Left colon (tissue), 2 donors: Measurements from ENCODE around the gene ST8SIA4. TPM values are rescaled to one million over a fixed set of nuclear protein-coding genes. Genes with fewer than 3 reads are reported as not detected.

Source experiments
- ATAC-seq: fragments of 200-7000 bp; cut with Tn5 transposase; one replicate; pipeline ENCODE4 v1.9.1; 2020; ENCODE audit warnings: mild to moderate bottlenecking, moderate library complexity
- DNase-seq, 2 donors: peaks; one replicate each; pipeline ENCODE4 v3.0.0-alpha.2; 2020
- intact Hi-C, 2 donors: fragments of 100-400 bp; cut with DNase I in 1 of 2; cut with micrococcal nuclease in 1 of 2; formaldehyde crosslinking; loops; one replicate each; pipeline versions ENCODE4 v1.11.2 to v1.14.0; 2022; cut with DNase I, micrococcal nuclease
- total RNA-seq, 2 donors: library from RNA; stranded (reverse); fragmentation: NEBNext Ultra II Directional; extraction: Animal tissue kit (Norgen Biotek cat#: 25700); gene quantifications; one replicate each; pipeline ENCODE4 v1.2.1, GENCODE V29; 2021
- donor health status: DM: no; HTN: no; CAD: no.
- donor health status: DM: yes; HTN: yes; CAD: no.

ST8SIA4 gene
- total RNA-seq, 2 donors from 2014 or later = 2.0 to 6.1 TPM

DNA sequence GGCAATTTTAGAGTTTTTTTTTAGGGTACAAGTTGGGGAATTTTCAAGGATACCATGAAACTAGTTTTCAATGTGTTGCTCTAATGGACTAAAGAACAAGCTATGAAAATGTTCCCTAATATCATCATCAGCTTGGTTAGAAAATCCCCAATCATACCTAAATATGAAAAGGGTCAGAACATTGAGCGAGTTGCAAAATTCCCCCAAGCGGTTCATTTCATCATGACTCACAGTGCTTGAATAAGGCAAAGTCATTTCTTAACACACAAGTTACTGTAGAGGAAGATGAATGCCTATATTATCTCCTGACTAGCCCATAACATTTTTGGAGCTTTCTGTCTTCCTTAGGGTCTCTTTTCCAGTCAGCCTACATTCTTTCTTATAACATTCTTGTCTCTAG lies 62.7 kb downstream of the ST8SIA4 start:
- DNase-seq (no peak), ATAC-seq (no peak)
- intact Hi-C loops = no loop called here

DNA sequence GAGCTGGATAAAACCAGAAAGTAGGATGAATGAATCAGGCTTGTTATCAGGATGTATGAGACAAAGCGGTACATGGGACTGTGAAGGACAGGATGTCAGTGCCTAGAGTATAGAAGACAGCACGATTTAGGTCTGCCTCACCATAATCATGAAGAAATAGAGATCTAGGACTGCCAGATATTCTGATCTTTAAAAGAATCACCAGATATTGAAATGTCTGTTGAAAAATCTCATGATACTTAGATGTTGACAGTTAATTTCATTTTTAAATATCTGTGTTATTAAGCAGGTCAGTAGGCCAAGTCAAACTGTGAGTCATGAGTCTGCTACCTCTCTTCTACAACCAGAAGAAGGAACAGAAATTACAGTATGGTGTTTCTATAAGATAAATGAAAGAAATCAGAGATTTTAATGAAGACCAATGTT lies 65.0 kb downstream of the ST8SIA4 start:
- DNase-seq (no peak), ATAC-seq (no peak)
- intact Hi-C loops = no loop called here

DNA sequence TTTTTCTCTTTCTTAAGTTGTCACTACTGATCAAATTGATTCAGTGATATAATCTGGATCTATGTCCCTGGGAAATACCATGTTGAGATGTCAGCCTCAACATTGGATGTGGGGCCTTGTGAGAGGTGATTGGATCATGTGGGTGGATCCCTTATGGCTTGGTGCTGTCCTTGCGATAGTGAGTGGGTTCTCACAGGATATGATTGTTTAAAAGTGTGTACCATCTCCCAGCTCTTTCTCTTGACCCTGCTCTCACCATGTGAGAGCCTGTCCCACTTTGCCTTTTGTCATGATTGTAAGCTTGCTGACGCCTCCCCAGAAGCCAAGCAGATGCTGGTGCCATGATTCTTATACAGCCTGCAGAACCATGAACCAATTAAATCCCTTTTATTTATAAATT lies 68.6 kb downstream of the ST8SIA4 start:
- ATAC-seq (no peak), DNase-seq (no peak)
- intact Hi-C loops = no loop called here

DNA sequence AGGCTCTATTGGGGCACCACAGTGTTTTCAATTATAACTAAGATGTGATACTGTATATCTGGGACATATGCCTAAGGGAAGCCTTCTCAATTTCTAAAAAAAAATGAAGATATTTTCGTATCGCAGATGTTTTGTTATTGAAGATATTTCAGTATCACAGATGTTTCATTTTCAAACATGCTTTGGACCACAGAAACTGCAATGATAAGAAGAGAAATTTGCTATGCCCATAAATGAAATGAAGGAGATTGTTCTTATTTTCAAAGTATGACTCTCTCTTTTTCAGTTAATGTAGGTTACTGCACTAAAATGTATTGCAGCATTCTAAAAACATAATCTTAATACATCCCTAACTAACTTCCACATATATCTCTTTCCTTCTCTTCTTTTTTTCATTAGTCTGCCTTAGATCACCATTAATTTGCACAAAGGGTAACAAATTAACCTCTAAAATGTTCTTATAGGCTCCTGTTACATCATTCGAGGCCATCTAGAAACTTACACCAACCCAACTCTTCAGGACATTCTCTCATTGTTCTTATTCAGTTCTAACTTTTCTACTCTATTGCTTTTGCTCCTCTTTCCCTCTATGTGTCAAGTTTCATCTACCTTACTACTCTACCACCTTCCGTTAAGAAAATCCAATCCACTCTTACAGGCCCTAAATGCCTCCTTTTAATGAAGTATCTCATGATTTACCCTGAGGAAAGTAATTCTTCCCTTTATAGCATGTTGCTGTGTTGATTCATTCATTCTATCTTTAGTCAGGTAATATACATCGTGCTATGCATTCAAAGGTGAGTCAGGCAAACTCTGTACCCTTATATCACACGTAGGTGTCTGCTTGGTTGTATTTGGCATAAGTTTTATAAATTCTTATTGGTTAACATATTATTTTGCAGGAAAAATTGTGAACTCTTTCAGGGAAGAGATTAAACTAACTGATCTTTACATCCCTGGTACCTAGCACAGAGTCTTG lies 70.5 kb downstream of the ST8SIA4 start:
- intact Hi-C loops = no loop called here
- no peak for DNase-seq
- ATAC-seq = no peak

DNA sequence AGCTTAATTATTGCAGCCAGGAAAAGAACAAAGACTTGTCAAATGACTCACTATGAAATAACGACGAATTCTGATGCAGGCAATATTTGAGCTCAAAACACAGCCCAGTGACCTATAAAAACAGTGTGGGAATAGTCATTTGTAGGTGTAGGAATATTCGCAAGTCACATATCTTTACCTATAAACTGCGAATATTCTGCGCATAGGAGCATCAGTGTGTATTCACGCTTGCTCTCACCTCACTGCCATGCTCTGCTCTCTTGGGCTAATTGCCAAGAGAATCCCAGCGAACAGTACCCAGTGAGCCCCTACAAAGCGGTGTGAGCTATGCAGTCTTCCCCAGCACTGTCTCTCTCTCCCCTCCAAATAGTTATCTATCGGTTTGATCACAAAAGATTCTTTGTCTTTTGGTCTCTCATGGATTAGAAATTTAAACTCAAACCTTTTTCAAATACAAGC lies 74.2 kb downstream of the ST8SIA4 start:
- intact Hi-C loops = no loop called here
- DNase-seq (no peak), ATAC-seq (no peak)

DNA sequence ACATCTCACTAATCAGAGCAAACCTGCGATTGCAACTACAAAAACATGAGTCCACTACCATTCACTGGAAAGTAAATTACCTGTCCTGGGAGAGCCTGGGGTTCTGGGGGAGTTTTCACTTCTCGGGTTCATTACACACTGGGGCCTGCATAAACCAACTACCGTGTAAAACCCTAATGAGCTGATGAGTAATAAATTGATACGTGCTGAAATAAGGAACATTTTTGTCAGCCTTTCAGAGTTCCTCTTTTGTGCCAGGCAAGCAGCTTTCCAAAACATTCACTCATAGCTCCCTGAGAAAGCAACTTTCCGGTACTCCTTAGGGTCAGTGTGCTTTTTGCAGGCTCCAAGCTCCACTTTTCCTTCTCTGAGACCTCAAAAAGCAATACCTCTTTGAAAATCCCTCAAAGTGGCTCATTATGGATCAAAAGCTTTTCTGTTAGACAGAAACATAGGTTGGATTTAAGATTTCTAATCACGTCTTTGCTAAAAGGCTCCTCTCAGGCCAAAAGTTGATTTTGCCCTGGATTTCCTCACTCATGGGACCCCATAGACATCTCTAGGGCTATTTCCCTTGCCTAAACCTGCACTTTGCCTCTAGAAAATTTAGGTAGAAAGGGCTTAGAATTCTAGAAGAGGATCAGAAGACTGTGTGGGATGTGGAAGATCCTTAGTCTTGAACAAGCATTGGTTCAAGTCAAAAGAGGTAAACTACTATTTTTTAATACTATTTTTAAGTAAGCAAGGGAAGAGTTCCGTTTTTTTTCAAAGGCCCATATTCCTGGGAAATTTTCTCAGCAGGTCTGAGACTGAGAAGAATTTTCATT lies 74.8 kb downstream of the ST8SIA4 start:
- ATAC-seq = no peak
- intact Hi-C loops = no loop called here
- no peak for DNase-seq

DNA sequence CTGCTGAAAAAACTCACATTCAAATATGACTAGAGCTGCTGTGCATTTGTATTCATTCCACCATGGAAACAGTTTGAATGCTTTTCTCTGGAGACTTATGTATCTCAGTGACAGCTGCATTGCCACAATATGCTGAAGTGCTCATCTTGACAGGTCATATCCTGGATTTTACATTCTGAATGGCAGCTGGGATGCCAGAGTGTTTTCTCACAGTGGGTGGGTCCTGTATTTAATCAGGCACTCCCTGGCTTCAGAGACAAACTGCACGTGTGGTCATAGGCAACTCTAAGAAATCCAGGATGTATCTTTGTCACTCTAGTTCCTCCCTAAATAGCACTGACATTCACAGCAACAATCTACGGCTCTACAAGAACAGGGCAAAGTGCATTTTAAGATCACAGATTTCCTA lies 75.6 kb downstream of the ST8SIA4 start:
- intact Hi-C loops = no loop called here
- peak; percentile 99 for ATAC-seq
- DNase-seq = peak; percentile 25 to 54

DNA sequence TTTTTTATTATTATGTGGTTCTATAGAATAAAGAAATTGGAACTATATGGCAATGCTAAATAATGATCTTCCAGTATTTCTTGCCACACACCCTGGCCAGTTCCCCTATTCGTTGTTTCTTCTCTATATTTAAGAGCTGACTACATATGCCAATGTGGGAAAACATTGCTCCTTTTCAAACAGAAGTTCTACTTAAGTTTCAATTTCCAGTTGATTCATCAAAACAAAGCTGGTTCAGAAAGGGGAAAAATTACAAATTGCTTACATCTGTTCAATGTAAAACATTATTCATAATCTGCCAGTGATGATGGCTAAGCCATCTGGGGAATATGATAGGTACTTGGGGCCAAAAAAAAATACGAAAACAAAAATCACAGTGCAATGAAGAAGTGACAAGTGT lies 76.9 kb downstream of the ST8SIA4 start:
- intact Hi-C loops = no loop called here
- no peak for ATAC-seq
- DNase-seq = no peak

DNA sequence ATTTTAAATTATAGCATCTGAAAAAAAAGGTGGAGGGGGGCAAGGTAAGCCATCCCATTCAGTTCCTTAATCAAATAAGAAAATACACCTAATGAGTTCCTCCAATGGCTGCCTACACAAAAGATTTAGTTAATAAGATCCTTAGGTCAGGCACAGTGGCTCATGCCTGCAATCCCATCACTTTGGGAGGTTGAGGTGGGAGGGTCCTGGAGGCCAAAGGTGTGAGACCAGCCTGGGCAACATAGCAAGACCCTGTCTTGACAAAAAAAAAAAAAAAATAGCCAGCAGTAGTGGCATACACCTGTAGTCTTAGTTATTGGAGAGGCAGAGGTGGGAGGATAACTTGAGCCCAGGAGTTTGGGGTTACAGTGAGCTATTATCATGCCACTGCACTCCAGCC lies 78.4 kb downstream of the ST8SIA4 start:
- no peak for ATAC-seq
- intact Hi-C loops = no loop called here
- DNase-seq = no peak

DNA sequence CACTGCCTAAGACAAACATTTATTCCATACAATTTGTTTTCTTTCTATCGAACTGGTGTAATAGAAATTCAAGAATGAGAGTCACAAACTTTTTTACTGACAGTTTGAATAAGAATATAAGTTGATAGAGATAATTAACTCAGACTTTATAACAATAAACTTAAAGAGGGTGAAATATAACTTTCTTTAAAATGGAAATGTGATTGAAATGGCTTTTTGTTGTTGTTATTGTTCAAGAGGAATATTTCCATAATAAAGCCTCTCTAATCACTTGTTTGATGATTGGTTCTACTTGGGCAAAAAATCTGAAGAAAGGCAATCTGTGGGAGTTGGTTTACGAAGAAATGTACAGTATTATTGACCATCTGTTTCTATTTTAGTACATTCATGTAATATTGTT lies 79.3 kb downstream of the ST8SIA4 start:
- no peak for DNase-seq
- intact Hi-C loops = no loop called here
- no peak for ATAC-seq

DNA sequence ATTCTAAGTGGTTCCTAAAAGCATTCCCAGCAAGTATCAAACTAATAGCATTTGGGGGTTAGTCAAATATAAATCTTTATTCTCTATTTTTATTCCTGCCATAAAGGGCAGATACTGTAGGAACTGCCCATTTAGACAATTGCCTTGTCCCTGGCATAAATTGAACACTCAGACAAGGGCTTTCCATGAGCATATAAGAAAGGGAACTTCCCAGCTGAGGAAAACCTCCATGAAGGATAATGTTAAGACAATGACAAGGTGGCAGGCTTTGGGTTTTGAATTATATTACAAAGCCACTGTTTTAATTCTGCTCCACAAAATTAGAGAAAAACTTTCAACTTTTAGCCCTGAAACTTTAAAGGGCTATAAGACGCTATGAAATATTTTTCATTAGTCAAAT lies 81.3 kb downstream of the ST8SIA4 start:
- no peak for ATAC-seq
- intact Hi-C loops = no loop called here
- no peak for DNase-seq

DNA sequence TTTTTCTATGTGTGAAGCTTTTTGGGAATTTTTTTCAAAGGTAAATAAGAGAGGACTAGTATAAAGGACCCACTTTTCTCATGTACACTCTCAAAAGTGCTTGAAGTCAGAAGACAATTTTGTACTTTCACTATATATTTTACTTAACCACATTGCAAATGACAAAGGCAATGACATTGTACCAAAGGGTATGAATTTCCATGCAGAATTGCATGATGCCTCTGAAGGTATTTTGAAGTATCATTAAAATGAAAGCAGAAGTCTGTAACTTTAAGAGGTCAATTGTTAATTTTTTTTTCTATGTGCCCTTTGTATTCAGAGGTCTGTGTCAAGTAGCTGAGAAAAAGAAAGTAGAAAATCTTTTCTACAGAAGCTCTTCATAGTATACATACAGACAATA lies 84.7 kb downstream of the ST8SIA4 start:
- ATAC-seq = no peak
- intact Hi-C loops = no loop called here
- no peak for DNase-seq

DNA sequence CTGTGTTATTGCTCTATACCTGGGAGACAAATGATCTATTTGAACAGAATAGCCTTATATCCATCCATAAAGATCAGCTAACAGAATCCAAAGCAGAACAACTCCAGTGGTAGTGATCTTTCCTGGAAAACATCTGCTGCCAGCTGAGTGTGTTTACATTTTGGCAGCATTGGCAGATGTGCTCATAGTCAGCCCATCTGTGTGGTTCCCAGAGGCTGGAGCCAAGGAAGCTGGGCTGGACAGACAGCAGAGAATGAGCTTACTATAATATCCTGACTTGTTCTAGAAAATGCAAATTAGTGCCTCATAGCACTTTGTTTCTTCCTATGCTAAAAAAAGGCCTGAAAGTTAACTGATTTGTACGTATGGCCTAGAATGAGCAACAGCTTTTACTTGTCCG lies 99.7 kb downstream of the ST8SIA4 start:
- DNase-seq (no peak), ATAC-seq (no peak)
- intact Hi-C loops = no loop called here

DNA sequence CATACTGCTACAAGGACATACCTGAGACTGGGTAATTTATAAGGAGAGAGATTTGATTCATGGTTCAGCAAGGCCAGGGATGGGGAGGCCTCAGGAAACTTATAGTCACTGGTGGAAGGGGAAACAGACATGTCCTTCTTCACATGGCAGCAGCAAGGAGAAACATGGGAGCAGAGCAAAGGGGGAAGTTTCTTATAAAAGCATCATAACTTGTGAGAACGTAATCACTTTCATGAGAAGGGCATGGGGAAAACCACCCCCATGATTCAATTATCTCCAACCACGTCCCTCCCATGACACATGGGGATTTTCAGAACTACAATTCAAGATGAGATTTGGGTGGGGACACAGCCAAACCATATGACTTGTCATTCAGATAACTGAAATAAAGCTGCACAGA lies 100.9 kb downstream of the ST8SIA4 start:
- ATAC-seq (no peak), DNase-seq (no peak)
- intact Hi-C loops = no loop called here

DNA sequence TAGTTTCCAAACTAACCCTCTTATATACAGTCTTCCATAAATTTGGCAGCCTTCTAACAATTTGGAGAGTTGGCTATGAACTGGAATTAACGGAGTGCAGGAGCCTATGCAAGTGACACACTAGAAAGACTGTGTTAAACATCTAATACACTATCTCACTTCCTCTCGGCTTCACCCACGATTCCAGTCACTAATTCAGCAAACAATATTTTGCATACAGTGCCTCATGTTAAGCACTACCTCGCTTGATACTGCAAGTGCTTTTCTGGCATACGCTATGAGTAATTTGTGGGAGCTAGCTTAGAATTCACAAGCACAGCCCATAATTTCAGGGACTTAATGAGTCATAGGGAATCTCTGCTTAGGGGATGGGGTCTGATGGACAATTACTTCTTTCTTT lies 102.5 kb downstream of the ST8SIA4 start:
- DNase-seq (no peak), ATAC-seq (no peak)
- intact Hi-C loops = no loop called here

DNA sequence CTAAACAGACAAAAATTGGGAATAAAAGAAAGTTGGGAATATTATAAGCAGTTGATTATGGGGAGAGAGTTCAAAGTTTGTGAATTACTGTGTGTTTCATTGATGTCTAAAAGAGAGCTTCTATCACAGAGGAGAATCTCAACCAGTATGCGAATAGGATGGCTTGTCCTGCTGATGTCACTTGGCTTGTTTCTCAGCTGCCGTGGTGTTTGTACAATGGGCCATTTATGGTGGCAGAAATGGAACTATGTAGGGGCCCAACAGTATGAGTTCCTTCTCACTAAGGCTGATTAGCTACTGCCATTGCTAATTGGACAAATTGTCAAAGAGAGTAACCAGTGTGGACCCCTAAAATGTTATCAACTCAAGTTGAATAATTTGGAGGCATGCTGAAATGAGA lies 103.9 kb downstream of the ST8SIA4 start:
- intact Hi-C loops = no loop called here
- DNase-seq (no peak), ATAC-seq (no peak)

DNA sequence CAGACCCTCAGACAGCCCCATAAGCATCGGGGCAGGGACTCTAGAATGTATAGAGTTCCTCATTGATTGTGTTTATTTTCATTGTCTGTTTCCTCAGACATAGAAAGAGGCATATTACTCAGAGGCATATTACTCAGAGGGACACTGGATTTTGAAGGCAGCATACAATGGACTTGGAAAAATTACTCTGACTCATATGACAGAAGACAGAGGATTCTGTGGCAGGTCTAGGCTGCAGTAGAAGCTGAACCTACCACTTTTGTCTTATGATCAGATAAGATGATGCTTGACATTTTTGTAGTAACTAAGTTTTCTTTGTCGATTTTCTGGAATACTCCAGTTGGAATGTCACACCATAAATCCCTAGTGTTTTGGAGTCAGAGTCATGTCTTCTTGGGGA lies 105.2 kb downstream of the ST8SIA4 start:
- DNase-seq (no peak), ATAC-seq (no peak)
- intact Hi-C loops = no loop called here

DNA sequence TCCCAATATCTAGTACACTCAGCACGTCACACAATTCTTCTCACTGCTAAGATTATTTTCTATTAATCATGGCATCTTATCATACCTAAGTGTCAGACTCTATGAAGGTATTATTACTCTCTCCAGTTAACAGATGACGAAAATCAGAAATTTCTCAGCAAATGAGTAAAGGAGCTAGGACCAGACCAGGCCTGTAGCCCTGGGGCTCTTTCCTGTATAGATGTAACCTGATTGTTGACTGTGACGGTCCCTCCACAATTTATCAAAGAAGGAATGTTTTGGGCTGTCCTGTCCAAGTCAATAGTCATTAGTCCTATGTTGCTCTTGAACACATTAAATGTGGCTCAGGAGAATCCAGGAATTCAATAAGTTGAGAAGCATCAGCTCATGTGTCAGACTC lies 106.2 kb downstream of the ST8SIA4 start:
- DNase-seq (no peak), ATAC-seq (no peak)
- intact Hi-C loops = no loop called here

DNA sequence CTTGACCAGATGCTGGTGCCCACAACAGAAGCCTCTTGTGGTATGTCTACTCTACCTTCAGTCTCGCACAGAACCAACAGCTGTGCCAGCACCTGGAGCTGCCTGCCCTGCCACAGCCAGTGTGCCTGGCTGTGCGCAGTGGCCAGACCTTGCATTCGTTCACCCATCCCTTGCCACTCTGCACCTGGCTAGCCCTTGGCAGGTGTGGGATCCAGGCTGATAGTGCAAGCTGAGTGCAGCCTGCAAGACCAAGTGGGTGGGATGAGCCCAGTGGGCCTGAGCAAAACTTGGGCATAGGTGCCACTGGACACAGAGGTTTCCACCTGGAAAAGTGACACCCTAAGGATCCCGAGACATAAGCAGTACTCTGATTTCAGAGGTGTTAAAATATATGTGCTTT lies 108.2 kb downstream of the ST8SIA4 start:
- no peak for DNase-seq
- no peak for ATAC-seq
- intact Hi-C loops = no loop called here

DNA sequence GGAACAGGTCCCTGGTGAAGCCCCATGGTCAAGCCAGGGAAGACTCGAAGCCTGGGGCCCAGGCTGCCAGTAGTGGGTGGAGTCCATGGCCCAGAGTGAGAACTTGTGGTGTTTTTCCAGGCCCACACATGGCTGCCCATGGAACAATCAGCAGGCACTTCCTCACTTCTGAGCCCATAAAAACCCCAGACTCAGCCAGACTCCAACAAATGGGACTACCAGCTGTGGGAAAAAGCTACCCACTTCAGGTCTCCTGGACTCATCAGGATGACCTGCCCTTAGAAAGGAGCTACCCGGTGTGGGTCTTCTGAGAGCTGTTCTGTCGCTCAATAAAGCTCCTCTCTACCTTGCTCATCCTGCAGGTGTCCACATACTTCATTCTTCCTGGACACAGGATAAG lies 108.9 kb downstream of the ST8SIA4 start:
- intact Hi-C loops = no loop called here
- no peak for ATAC-seq
- DNase-seq = no peak
